HepG2 (cell line): ENCODE data around the gene SH3BGRL2. TPM values are rescaled to one million over a fixed set of nuclear protein-coding genes. Genes with fewer than 3 reads are reported as not detected.

Experiments used
- ARHGAP35 ChIP-seq: sonication (generic); formaldehyde crosslinking; IDR thresholded peaks from 2 replicates; pipeline ENCODE4 v1.9.0; 2022; ENCODE audit warnings: mild to moderate bottlenecking, inconsistent platforms, moderate library complexity, missing genetic modification reagents, borderline replicate concordance
- CREB1 ChIP-seq, 2 experiments: fragments of 450-650 bp in 1 of 2; IDR thresholded peaks; 2 replicates each; pipeline ENCODE4 v1.6.1; 2016 to 2017; ENCODE audit warnings: control low read depth in 1 of 2, mild to moderate bottlenecking in 1 of 2, missing compliant biosample characterization in 1 of 2, missing genetic modification characterization in 1 of 2
- ESRRA ChIP-seq: sonication (generic); formaldehyde crosslinking; IDR thresholded peaks from 2 replicates; pipeline ENCODE4 v1.5.1; 2020; ENCODE audit warnings: mild to moderate bottlenecking, low read depth, missing genetic modification reagents
- FOXJ3 ChIP-seq: sonication (generic); formaldehyde crosslinking; IDR thresholded peaks from 2 replicates; pipeline ENCODE4 v1.4.0; 2020; ENCODE audit warnings: missing genetic modification reagents, mild to moderate bottlenecking, borderline replicate concordance
- GATAD1 ChIP-seq: IDR thresholded peaks from 2 replicates; pipeline ENCODE4 v1.6.1; 2016; ENCODE audit warnings: missing genetic modification reagents, missing compliant biosample characterization
- HIC2 ChIP-seq: sonication (generic); formaldehyde crosslinking; IDR thresholded peaks from 2 replicates; pipeline ENCODE4 v1.9.0; 2022; ENCODE audit warnings: low read depth, missing genetic modification reagents
- MAX ChIP-seq: IDR thresholded peaks from 2 replicates; pipeline ENCODE4 v1.6.1; 2012; ENCODE audit warnings: inconsistent platforms
- MEIS2 ChIP-seq: sonication (generic); formaldehyde crosslinking; IDR thresholded peaks from 2 replicates; pipeline ENCODE4 v1.9.0; 2021; ENCODE audit warnings: mild to moderate bottlenecking, missing genetic modification reagents
- MIER2 ChIP-seq: IDR thresholded peaks from 2 replicates; pipeline ENCODE4 v1.6.1; 2016; ENCODE audit warnings: missing biosample characterization, missing genetic modification reagents
- MNT ChIP-seq: fragments of 450-650 bp; IDR thresholded peaks from 2 replicates; pipeline ENCODE4 v1.6.1; 2016
- MTA1 ChIP-seq: sonication (generic); formaldehyde crosslinking; IDR thresholded peaks from 2 replicates; pipeline ENCODE4 v1.4.0; 2020; ENCODE audit warnings: missing genetic modification reagents, mild to moderate bottlenecking, borderline replicate concordance
- PAXIP1 ChIP-seq: sonication (generic); formaldehyde crosslinking; conservative IDR thresholded peaks from 2 replicates; pipeline ENCODE4 v1.4.0; 2020; ENCODE audit warnings: mild to moderate bottlenecking, missing genetic modification reagents, moderate library complexity
- PHF21A ChIP-seq: sonication (generic); formaldehyde crosslinking; IDR thresholded peaks from 2 replicates; pipeline ENCODE4 v1.5.0; 2020; ENCODE audit warnings: mild to moderate bottlenecking, missing genetic modification reagents
- RBM39 ChIP-seq: fragments of 200-400 bp; formaldehyde crosslinking; IDR thresholded peaks from one replicate; pipeline ENCODE4 v1.6.1; 2018; ENCODE audit warnings: antibody characterized with exemption, mild to moderate bottlenecking, low read depth, low read length; ENCODE audit not compliant: poor library complexity, severe bottlenecking
- ZNF746 ChIP-seq: sonication (generic); formaldehyde crosslinking; IDR thresholded peaks from 2 replicates; pipeline ENCODE4 v1.8.0; 2022; ENCODE audit warnings: mild to moderate bottlenecking, missing genetic modification reagents
- ZNF749 ChIP-seq: sonication (generic); formaldehyde crosslinking; IDR thresholded peaks from 2 replicates; pipeline ENCODE4 v1.8.0; 2022; ENCODE audit warnings: mild to moderate bottlenecking, missing genetic modification reagents, moderate library complexity, borderline replicate concordance
- ZNF775 ChIP-seq: sonication (generic); formaldehyde crosslinking; IDR thresholded peaks from 2 replicates; pipeline ENCODE4 v1.4.0; 2020; ENCODE audit warnings: missing genetic modification reagents, mild to moderate bottlenecking, moderate library complexity, borderline replicate concordance
- polyA plus RNA-seq, 8 experiments: library from polyadenylated mRNA; depleted of rRNA in 3 of 8; stranded (reverse) in 7 of 8; unstranded in 1 of 8; fragments of >200 nt; fragmentation: Illumina TruSeq in 4 of 8; extraction: Trizol in 4 of 8; gene quantifications; 2 replicates each; pipeline versions ENCODE4 v1.2.1 to v1.2.3, GENCODE V29; 2011 to 2016; ENCODE audit warnings: low read depth in 4 of 8, missing spikeins in 1 of 8, mixed read lengths in 1 of 8; ENCODE audit not compliant: insufficient read depth in 1 of 8
- total RNA-seq, 5 experiments: library from RNA; depleted of rRNA; stranded (reverse); fragments of >200 nt; fragmentation: Illumina TruSeq; extraction: Trizol; gene quantifications; 2 replicates each; pipeline ENCODE4 v1.2.3, GENCODE V29; 2016; ENCODE audit warnings: low read depth in 1 of 5

SH3BGRL2 gene
- total and polyA plus RNA-seq, 2 of the 13 experiments (the other 11 are each of a cell fraction or from before 2014, with no cell fraction given): 10.9 to 28.8 TPM

GRCh38 chr6:79630883-79631692, at the start of gene SH3BGRL2 (continued):
- TF ChIP-seq MNT: no peak
- no peak; the same call in 1 of the 2 replicates for TF ChIP-seq MIER2 (CRISPR knock-in tag)
- TF ChIP-seq ARHGAP35 (CRISPR knock-in tag): peak; percentile 87; the same call in 1 of the 2 replicates
- peak; percentile 71 for TF ChIP-seq MAX
- TF ChIP-seq ZNF775 (CRISPR knock-in tag): no peak
- peak; percentile 65 for TF ChIP-seq PAXIP1 (CRISPR knock-in tag)
- peak; percentile 54 for TF ChIP-seq RBM39
- 0 out of 2 replicates have a peak, but pooled peaks have one; percentile 32 for TF ChIP-seq ESRRA (CRISPR knock-in tag)
- peak; percentile 54; the same call in 1 of the 2 replicates for TF ChIP-seq PHF21A
- no peak for TF ChIP-seq CREB1 (IDR thresholded peaks at IDR 0.05)
- TF ChIP-seq CREB1 (CRISPR knock-in tag; IDR thresholded peaks at IDR 0.05): no peak
- TF ChIP-seq GATAD1 (CRISPR knock-in tag): no peak
- TF ChIP-seq ZNF746: peak; percentile 75; the same call in 1 of the 2 replicates
- TF ChIP-seq ZNF749 (CRISPR knock-in tag): peak; percentile 83; the same call in 1 of the 2 replicates
- TF ChIP-seq MEIS2 (CRISPR knock-in tag): peak; percentile 31; the same call in 1 of the 2 replicates
- TF ChIP-seq FOXJ3 (CRISPR knock-in tag): no peak; the same call in 1 of the 2 replicates
- TF ChIP-seq MTA1 (CRISPR knock-in tag): 0 out of 2 replicates have a peak, but pooled peaks have one; percentile 17
- peak; percentile 67 for TF ChIP-seq HIC2
